CD14-positive monocyte (primary cell): ENCODE data around the gene PNN. TPM values are rescaled to one million over a fixed set of nuclear protein-coding genes. Genes with fewer than 3 reads are reported as not detected.
"Not testable (repeated sequence)": the region's sequence is repeated elsewhere in the genome, so short reads cannot be mapped to it uniquely, and the experiment has no call there.

ENCODE experiments used
- DNase-seq, 3 donors: peaks; one replicate each; pipeline ENCODE4 v3.0.0-alpha.2; 2011 to 2022
- H2AFZ ChIP-seq: 2 replicates; pipeline ENCODE4 v1.6.0; 2012; ENCODE audit warnings: mild to moderate bottlenecking, low read depth, low read length, inconsistent platforms; ENCODE audit not compliant: insufficient read depth, poor library complexity, severe bottlenecking
- H3K27ac ChIP-seq, 2 donors: 1 replicate in 1 of 2; 2 replicates in 1 of 2; pipeline ENCODE4 v1.5.1; 2012 to 2013; ENCODE audit warnings: low read length in 2 of 2, control low read depth in 1 of 2, inconsistent platforms in 1 of 2, low read depth in 1 of 2, mild to moderate bottlenecking in 1 of 2
- H3K27me3 ChIP-seq, 2 donors: one replicate each; pipeline versions ENCODE4 v1.6.0 to v1.6.1; 2011 to 2013; ENCODE audit warnings: low read length in 2 of 2; ENCODE audit not compliant: control insufficient read depth in 2 of 2, insufficient read depth in 2 of 2
- H3K36me3 ChIP-seq, 2 donors: replicated peaks in 1 of 2; 1 replicate in 1 of 2; 2 replicates in 1 of 2; pipeline versions ENCODE4 v1.5.1 to v1.6.1; 2012 to 2013; ENCODE audit warnings: low read length in 2 of 2, control low read depth in 1 of 2, inconsistent platforms in 1 of 2, mild to moderate bottlenecking in 1 of 2; ENCODE audit not compliant: insufficient read depth in 2 of 2, control insufficient read depth in 1 of 2
- H3K4me1 ChIP-seq, 2 donors: 1 replicate in 1 of 2; 2 replicates in 1 of 2; pipeline versions ENCODE4 v1.5.1 to v1.6.1; 2012 to 2013; ENCODE audit warnings: low read length in 2 of 2, control low read depth in 1 of 2, inconsistent platforms in 1 of 2, mild to moderate bottlenecking in 1 of 2, moderate library complexity in 1 of 2; ENCODE audit not compliant: insufficient read depth in 2 of 2, control insufficient read depth in 1 of 2
- H3K4me2 ChIP-seq: replicated peaks from 2 replicates; pipeline ENCODE3; 2012; ENCODE audit warnings: low read length, moderate library complexity, mild to moderate bottlenecking; ENCODE audit not compliant: poor library complexity, severe bottlenecking; ENCODE audit errors: extremely low read depth
- H3K4me3 ChIP-seq, 3 experiments: fragments of 200-600 bp in 1 of 3; sonication (generic) in 1 of 3; replicated peaks in 1 of 3; 1 replicate in 2 of 3; 2 replicates in 1 of 3; pipeline ENCODE4 v1.5.1; 2011 to 2013; ENCODE audit warnings: low read length in 3 of 3, mild to moderate bottlenecking in 3 of 3, control low read depth in 2 of 3, low read depth in 2 of 3, inconsistent platforms in 1 of 3, moderate library complexity in 1 of 3
- H3K79me2 ChIP-seq: 2 replicates; pipeline ENCODE4 v1.6.0; 2012; ENCODE audit warnings: mild to moderate bottlenecking, control low read depth, inconsistent platforms, low read length, moderate library complexity; ENCODE audit not compliant: insufficient read depth
- H3K9ac ChIP-seq: 2 replicates; pipeline ENCODE4 v1.6.0; 2017; ENCODE audit warnings: low read length, mild to moderate bottlenecking; ENCODE audit not compliant: insufficient read depth, poor library complexity, severe bottlenecking
- H3K9me3 ChIP-seq, 2 donors: replicated peaks in 1 of 2; 1 replicate in 1 of 2; 2 replicates in 1 of 2; pipeline versions ENCODE4 v1.5.1 to v1.6.1; 2012 to 2013; ENCODE audit warnings: low read length in 2 of 2, control low read depth in 1 of 2; ENCODE audit not compliant: control insufficient read depth in 1 of 2, insufficient read depth in 1 of 2
- H4K20me1 ChIP-seq: 2 replicates; pipeline ENCODE4 v1.6.0; 2012; ENCODE audit warnings: mild to moderate bottlenecking, low read length, control low read depth, moderate library complexity; ENCODE audit not compliant: insufficient read depth
- H3K27ac Mint-ChIP-seq, 7 donors: one replicate each; pipeline ENCODE4 v1.8.0; 2020; ENCODE audit warnings: mild to moderate bottlenecking in 7 of 7, mixed read lengths in 7 of 7, moderate library complexity in 6 of 7, inconsistent platforms in 2 of 7
- H3K27me3 Mint-ChIP-seq, 3 donors: one replicate each; pipeline ENCODE4 v1.8.0; 2021 to 2022; ENCODE audit warnings: low read depth in 3 of 3, mild to moderate bottlenecking in 3 of 3, mixed read lengths in 3 of 3, moderate library complexity in 3 of 3, inconsistent platforms in 1 of 3
- H3K36me3 Mint-ChIP-seq, 2 donors: one replicate each; pipeline ENCODE4 v1.8.0; 2020; ENCODE audit warnings: mixed read lengths in 2 of 2, inconsistent platforms in 1 of 2, mild to moderate bottlenecking in 1 of 2
- H3K4me1 Mint-ChIP-seq: one replicate; pipeline ENCODE4 v1.8.0; 2020; ENCODE audit warnings: mild to moderate bottlenecking, mixed read lengths
- H3K4me3 Mint-ChIP-seq, 2 donors: one replicate each; pipeline ENCODE4 v1.8.0; 2020; ENCODE audit warnings: mild to moderate bottlenecking in 2 of 2, mixed read lengths in 2 of 2, moderate library complexity in 1 of 2
- H3K9me3 Mint-ChIP-seq, 7 donors: one replicate each; pipeline ENCODE4 v1.8.0; 2020 to 2022; ENCODE audit warnings: mixed read lengths in 7 of 7, mild to moderate bottlenecking in 6 of 7, moderate library complexity in 6 of 7, inconsistent platforms in 2 of 7
- WGBS: methylation state at CpG from one replicate; pipeline ENCODE4 v1.1.5; 2013; ENCODE audit warnings: missing lambda C conversion rate; ENCODE audit not compliant: insufficient coverage; 5-methylcytosine and 5-hydroxymethylcytosine counted together
- intact Hi-C, 2 donors: fragments of 100-400 bp; cut with micrococcal nuclease; formaldehyde crosslinking; loops; one replicate each; pipeline versions ENCODE4 v1.15.0 to v1.15.1; 2023
- polyA plus RNA-seq, 3 donors: library from polyadenylated mRNA; depleted of rRNA in 1 of 3; unstranded in 2 of 3; stranded (reverse) in 1 of 3; fragments of 300-500 nt in 2 of 3; fragments of >200 nt in 1 of 3; fragmentation: Illumina TruSeq in 2 of 3; gene quantifications; 1 replicate in 2 of 3; 2 replicates in 1 of 3; pipeline ENCODE4 v1.2.3, GENCODE V29; 2012 to 2021
- TF ChIP-seq, protein P1 (sequence below): fragments of 200-600 bp; IDR thresholded peaks from one replicate; pipeline ENCODE4 v1.8.0; 2022; ENCODE audit warnings: antibody characterized with exemption, mild to moderate bottlenecking

Gene PNN
- polyA plus RNA-seq, 3 donors, result 4.7 to 34.9 (median 9.0) TPM

- intact Hi-C loops, result not testable (repeated sequence)
- H3K27ac Mint-ChIP-seq, result peak overlapping the region in 2 of 7 donors; percentile 6 to 8
Measured at GRCh38 chr14:39143226-39143625, 31.8 kb upstream of the PNN start.

DNA sequence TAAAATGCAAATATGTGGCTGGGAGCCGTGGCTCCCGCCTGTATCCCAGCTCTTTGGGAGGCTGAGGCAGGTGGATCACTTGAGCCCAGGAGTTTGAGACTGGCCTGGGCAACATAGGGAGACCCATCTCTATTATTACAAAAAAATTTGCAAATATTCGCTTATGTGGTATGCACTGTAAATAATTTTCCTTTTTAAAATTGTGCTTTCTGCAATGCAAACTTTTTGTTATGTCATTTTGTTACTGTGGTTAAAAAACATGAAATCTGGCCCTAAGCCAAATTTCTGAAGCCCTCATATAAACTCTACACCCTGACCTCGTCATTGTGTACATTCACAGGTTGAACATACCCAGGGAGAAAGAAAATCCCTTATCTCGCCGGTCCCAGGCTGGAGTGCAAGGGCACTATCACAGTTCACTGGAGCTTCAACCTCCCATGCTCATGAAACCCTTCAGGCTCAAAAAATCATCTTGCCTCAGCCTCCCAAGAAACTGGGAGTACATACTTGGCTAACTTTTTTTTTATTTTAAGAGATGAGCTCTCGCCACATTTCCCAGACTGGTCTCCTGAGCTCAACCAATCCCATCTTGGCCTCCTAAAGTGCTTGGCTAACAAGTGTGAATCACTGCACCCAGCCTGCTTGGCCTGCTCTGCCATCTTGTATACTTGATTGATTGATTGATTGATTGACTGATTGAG, 29.6 kb upstream of the PNN start:
- peak overlapping the region in 1 of 7 donors; percentile 37 for H3K27ac Mint-ChIP-seq
- Histone ChIP-seq H4K20me1 (no peaks in the 10 kb centered on the region), H3K4me3 (no peak overlapping the region), H2AFZ (no peak overlapping the region), H3K36me3 (peaks cover 28 to 48% of the 10 kb centered on the region in 2 donors), H3K79me2 (no peaks in the 10 kb centered on the region), H3K4me2 (no peak overlapping the region), H3K27ac (no peak overlapping the region), H3K9ac (no peak overlapping the region), H3K9me3 (peaks cover 0 to 4% of the 10 kb centered on the region in 2 donors), H3K27me3 (no peaks in the 10 kb centered on the region), H3K4me1 (no peaks in the 10 kb centered on the region)
- H3K27me3 Mint-ChIP-seq, result no peaks in the 10 kb centered on the region
- intact Hi-C loops, result no loop called here
- TF ChIP-seq, protein P1, sequence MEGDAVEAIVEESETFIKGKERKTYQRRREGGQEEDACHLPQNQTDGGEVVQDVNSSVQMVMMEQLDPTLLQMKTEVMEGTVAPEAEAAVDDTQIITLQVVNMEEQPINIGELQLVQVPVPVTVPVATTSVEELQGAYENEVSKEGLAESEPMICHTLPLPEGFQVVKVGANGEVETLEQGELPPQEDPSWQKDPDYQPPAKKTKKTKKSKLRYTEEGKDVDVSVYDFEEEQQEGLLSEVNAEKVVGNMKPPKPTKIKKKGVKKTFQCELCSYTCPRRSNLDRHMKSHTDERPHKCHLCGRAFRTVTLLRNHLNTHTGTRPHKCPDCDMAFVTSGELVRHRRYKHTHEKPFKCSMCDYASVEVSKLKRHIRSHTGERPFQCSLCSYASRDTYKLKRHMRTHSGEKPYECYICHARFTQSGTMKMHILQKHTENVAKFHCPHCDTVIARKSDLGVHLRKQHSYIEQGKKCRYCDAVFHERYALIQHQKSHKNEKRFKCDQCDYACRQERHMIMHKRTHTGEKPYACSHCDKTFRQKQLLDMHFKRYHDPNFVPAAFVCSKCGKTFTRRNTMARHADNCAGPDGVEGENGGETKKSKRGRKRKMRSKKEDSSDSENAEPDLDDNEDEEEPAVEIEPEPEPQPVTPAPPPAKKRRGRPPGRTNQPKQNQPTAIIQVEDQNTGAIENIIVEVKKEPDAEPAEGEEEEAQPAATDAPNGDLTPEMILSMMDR, result no peak
- H3K36me3 Mint-ChIP-seq, result peaks cover 35 to 69% of the 10 kb centered on the region in 2 donors
- WGBS, result 100% methylated on average over 3 of the region's 7 CpGs
- no peak overlapping the region for H3K4me3 Mint-ChIP-seq
- DNase-seq, result no peak
- peaks cover 0 to 15% (median 8%) of the 10 kb centered on the region in 7 donors for H3K9me3 Mint-ChIP-seq
- peaks cover 4% of the 10 kb centered on the region for H3K4me1 Mint-ChIP-seq

More at GRCh38 chr14:39143226-39143625, 31.8 kb upstream of the PNN start:
- not testable (repeated sequence) for H3K9me3 ChIP-seq, H3K27me3 Mint-ChIP-seq, H3K4me2 ChIP-seq, H2AFZ ChIP-seq, H3K4me3 Mint-ChIP-seq, H3K4me1 ChIP-seq, DNase-seq, H3K27ac ChIP-seq, H3K79me2 ChIP-seq, H4K20me1 ChIP-seq, H3K9ac ChIP-seq, H3K4me3 ChIP-seq, H3K4me1 Mint-ChIP-seq, H3K27me3 ChIP-seq
- WGBS, result no CpG with 5 or more reads among the region's 2 CpGs
- peaks cover 32 to 72% of the 10 kb centered on the region in 2 donors for H3K36me3 Mint-ChIP-seq
- peaks cover 7 to 48% of the 10 kb centered on the region in 2 donors for H3K36me3 ChIP-seq
- peaks cover 0 to 15% (median 8%) of the 10 kb centered on the region in 7 donors for H3K9me3 Mint-ChIP-seq
